Panc1 (cell line): ENCODE data around the gene CFAP97D2.

ENCODE experiments used
- POLR2AphosphoS5 ChIP-seq: IDR thresholded peaks from 2 replicates; pipeline ENCODE4 v1.6.1; 2012; ENCODE audit warnings: mild to moderate bottlenecking, low read depth, low read length, moderate library complexity
- SIN3A ChIP-seq: IDR thresholded peaks from 2 replicates; pipeline ENCODE4 v1.6.1; 2012; ENCODE audit warnings: low read depth, mild to moderate bottlenecking, low read length, moderate library complexity, borderline replicate concordance; ENCODE audit not compliant: insufficient read depth
- TCF7L2 ChIP-seq: IDR thresholded peaks from 2 replicates; pipeline ENCODE4 v1.6.1; 2011; ENCODE audit warnings: mild to moderate bottlenecking, low read depth, low read length, inconsistent platforms
- TF ChIP-seq, protein P1 (sequence below), 2 experiments: IDR thresholded peaks; 2 replicates each; pipeline ENCODE4 v1.6.1; 2011 to 2012; ENCODE audit warnings: low read depth in 2 of 2, control low read depth in 1 of 2, low read length in 1 of 2, mild to moderate bottlenecking in 1 of 2, moderate library complexity in 1 of 2; ENCODE audit not compliant: insufficient read depth in 1 of 2
- TF ChIP-seq, protein P2 (sequence below): fragments of 450-650 bp; IDR thresholded peaks from 2 replicates; pipeline ENCODE4 v1.5.1; 2017; ENCODE audit warnings: mild to moderate bottlenecking

GRCh38 chr13:114227528-114227927, 48.5 kb downstream of the CFAP97D2 start:
- TF ChIP-seq, protein P1, sequence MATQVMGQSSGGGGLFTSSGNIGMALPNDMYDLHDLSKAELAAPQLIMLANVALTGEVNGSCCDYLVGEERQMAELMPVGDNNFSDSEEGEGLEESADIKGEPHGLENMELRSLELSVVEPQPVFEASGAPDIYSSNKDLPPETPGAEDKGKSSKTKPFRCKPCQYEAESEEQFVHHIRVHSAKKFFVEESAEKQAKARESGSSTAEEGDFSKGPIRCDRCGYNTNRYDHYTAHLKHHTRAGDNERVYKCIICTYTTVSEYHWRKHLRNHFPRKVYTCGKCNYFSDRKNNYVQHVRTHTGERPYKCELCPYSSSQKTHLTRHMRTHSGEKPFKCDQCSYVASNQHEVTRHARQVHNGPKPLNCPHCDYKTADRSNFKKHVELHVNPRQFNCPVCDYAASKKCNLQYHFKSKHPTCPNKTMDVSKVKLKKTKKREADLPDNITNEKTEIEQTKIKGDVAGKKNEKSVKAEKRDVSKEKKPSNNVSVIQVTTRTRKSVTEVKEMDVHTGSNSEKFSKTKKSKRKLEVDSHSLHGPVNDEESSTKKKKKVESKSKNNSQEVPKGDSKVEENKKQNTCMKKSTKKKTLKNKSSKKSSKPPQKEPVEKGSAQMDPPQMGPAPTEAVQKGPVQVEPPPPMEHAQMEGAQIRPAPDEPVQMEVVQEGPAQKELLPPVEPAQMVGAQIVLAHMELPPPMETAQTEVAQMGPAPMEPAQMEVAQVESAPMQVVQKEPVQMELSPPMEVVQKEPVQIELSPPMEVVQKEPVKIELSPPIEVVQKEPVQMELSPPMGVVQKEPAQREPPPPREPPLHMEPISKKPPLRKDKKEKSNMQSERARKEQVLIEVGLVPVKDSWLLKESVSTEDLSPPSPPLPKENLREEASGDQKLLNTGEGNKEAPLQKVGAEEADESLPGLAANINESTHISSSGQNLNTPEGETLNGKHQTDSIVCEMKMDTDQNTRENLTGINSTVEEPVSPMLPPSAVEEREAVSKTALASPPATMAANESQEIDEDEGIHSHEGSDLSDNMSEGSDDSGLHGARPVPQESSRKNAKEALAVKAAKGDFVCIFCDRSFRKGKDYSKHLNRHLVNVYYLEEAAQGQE (IDR thresholded peaks at IDR 0.05; ENCODE audit: insufficient read depth in 1 of 2, low read depth in 2 of 2, low read length in 1 of 2), result no peak
- TF ChIP-seq POLR2AphosphoS5 (no peak), TCF7L2 (no peak), SIN3A (no peak)
- TF ChIP-seq, protein P2, sequence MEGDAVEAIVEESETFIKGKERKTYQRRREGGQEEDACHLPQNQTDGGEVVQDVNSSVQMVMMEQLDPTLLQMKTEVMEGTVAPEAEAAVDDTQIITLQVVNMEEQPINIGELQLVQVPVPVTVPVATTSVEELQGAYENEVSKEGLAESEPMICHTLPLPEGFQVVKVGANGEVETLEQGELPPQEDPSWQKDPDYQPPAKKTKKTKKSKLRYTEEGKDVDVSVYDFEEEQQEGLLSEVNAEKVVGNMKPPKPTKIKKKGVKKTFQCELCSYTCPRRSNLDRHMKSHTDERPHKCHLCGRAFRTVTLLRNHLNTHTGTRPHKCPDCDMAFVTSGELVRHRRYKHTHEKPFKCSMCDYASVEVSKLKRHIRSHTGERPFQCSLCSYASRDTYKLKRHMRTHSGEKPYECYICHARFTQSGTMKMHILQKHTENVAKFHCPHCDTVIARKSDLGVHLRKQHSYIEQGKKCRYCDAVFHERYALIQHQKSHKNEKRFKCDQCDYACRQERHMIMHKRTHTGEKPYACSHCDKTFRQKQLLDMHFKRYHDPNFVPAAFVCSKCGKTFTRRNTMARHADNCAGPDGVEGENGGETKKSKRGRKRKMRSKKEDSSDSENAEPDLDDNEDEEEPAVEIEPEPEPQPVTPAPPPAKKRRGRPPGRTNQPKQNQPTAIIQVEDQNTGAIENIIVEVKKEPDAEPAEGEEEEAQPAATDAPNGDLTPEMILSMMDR, result no peak
